WTC11 (cell line): ENCODE measurements around the gene PRKCZ.

Source experiments
- CREB1 ChIP-seq: sonication (generic); formaldehyde crosslinking; IDR thresholded peaks from 2 replicates; pipeline ENCODE4 v1.8.0; 2023; ENCODE audit warnings: mild to moderate bottlenecking, missing genetic modification reagents
- CTCF ChIP-seq: fragments of 200-600 bp; IDR thresholded peaks from 2 replicates; pipeline ENCODE4 v1.8.0; 2022; ENCODE audit warnings: antibody characterized with exemption
- FOXP4 ChIP-seq: sonication (generic); formaldehyde crosslinking; IDR thresholded peaks from 2 replicates; pipeline ENCODE4 v1.8.0; 2022; ENCODE audit warnings: mild to moderate bottlenecking, missing genetic modification reagents
- IRF1 ChIP-seq: sonication (generic); formaldehyde crosslinking; IDR thresholded peaks from 2 replicates; pipeline ENCODE4 v1.8.0; 2023; ENCODE audit warnings: missing genetic modification reagents
- JUN ChIP-seq: sonication (generic); formaldehyde crosslinking; IDR thresholded peaks from 2 replicates; pipeline ENCODE4 v1.8.0; 2023; ENCODE audit warnings: mild to moderate bottlenecking, missing genetic modification reagents
- SMAD3 ChIP-seq: sonication (generic); formaldehyde crosslinking; IDR thresholded peaks from 2 replicates; pipeline ENCODE4 v1.8.0; 2022; ENCODE audit warnings: missing genetic modification reagents, mild to moderate bottlenecking, borderline replicate concordance
- TF ChIP-seq, protein P1 (sequence below): sonication (generic); formaldehyde crosslinking; IDR thresholded peaks from 2 replicates; pipeline ENCODE4 v1.8.1; 2023; ENCODE audit warnings: mild to moderate bottlenecking, missing genetic modification reagents, moderate library complexity

GRCh38 chr1:2085080-2085479 lies 34.9 kb downstream of the PRKCZ start:
- TF ChIP-seq, protein P1, sequence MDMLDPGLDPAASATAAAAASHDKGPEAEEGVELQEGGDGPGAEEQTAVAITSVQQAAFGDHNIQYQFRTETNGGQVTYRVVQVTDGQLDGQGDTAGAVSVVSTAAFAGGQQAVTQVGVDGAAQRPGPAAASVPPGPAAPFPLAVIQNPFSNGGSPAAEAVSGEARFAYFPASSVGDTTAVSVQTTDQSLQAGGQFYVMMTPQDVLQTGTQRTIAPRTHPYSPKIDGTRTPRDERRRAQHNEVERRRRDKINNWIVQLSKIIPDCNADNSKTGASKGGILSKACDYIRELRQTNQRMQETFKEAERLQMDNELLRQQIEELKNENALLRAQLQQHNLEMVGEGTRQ, result no peak
- no peak for TF ChIP-seq FOXP4 (CRISPR knock-in tag)
- no peak for TF ChIP-seq JUN
- TF ChIP-seq IRF1 (CRISPR knock-in tag), result no peak
- TF ChIP-seq CTCF, result no peak
- TF ChIP-seq CREB1 (CRISPR knock-in tag), result no peak
- no peak for TF ChIP-seq SMAD3 (CRISPR knock-in tag)
